Progenitor cell of endocrine pancreas (in vitro differentiated cells): Measurements from ENCODE around the gene POGLUT2. TPM values are rescaled to one million over a fixed set of nuclear protein-coding genes. Genes with fewer than 3 reads are reported as not detected.

Experiments
- DNase-seq: peaks from one replicate; pipeline ENCODE4 v3.0.0; 2021; ENCODE audit warnings: low spot score; ENCODE audit not compliant: unreplicated experiment
- H3K27ac Mint-ChIP-seq: 2 replicates; pipeline ENCODE4 v1.8.0; 2021; ENCODE audit warnings: mild to moderate bottlenecking, moderate library complexity, mixed read lengths
- H3K27me3 Mint-ChIP-seq: 2 replicates; pipeline ENCODE4 v1.8.0; 2021; ENCODE audit warnings: mixed read lengths
- H3K36me3 Mint-ChIP-seq: 2 replicates; pipeline ENCODE4 v1.8.0; 2022; ENCODE audit warnings: mixed read lengths; ENCODE audit not compliant: insufficient read depth
- H3K4me1 Mint-ChIP-seq: 2 replicates; pipeline ENCODE4 v1.8.0; 2021; ENCODE audit warnings: low read depth, mixed read lengths
- H3K4me3 Mint-ChIP-seq: 2 replicates; pipeline ENCODE4 v1.8.0; 2021; ENCODE audit warnings: low read depth, mild to moderate bottlenecking, moderate library complexity, mixed read lengths
- H3K9me3 Mint-ChIP-seq: 2 replicates; pipeline ENCODE4 v1.8.0; 2021; ENCODE audit warnings: low read depth, mixed read lengths
- CTCF ChIP-seq: fragments of 200-600 bp; sonication (generic); IDR thresholded peaks from one replicate; pipeline ENCODE4 v1.5.0; 2021; ENCODE audit warnings: antibody characterized with exemption, mild to moderate bottlenecking; ENCODE audit not compliant: unreplicated experiment
- total RNA-seq: library from RNA; stranded (reverse); gene quantifications from 2 replicates; pipeline ENCODE4 v1.2.1, GENCODE V29; 2021

Gene POGLUT2
- total RNA-seq, 1 donor from 2014 or later, result 20.2 TPM

GRCh38 chr13:102805680-102806079 lies 6.9 kb upstream of the POGLUT2 start:
- peaks cover 3% of the 10 kb centered on the region for H3K4me1 Mint-ChIP-seq
- no peaks in the 10 kb centered on the region for H3K27me3 Mint-ChIP-seq
- H3K27ac Mint-ChIP-seq, result no peak overlapping the region
- H3K9me3 Mint-ChIP-seq, result peaks cover 7% of the 10 kb centered on the region
- peaks cover 15% of the 10 kb centered on the region for H3K36me3 Mint-ChIP-seq
- no peak for TF ChIP-seq CTCF
- no peak overlapping the region for H3K4me3 Mint-ChIP-seq
- no peak for DNase-seq

GRCh38 chr13:102800145-102801041 lies 1.6 kb upstream of the POGLUT2 start:
- Mint-ChIP-seq H3K27me3 (no peaks in the 10 kb centered on the region), H3K27ac (peak overlapping the region; percentile 67), H3K36me3 (peaks cover 2% of the 10 kb centered on the region), H3K4me3 (peak overlapping the region; percentile 86), H3K4me1 (peaks cover 3% of the 10 kb centered on the region), H3K9me3 (no peaks in the 10 kb centered on the region)
- DNase-seq, result peak; percentile 84
- TF ChIP-seq CTCF, result peak; percentile 77

- Mint-ChIP-seq H3K27ac (peak overlapping the region; percentile 24), H3K4me1 (peaks cover 3% of the 10 kb centered on the region), H3K27me3 (no peaks in the 10 kb centered on the region), H3K9me3 (no peaks in the 10 kb centered on the region), H3K36me3 (peaks cover 2% of the 10 kb centered on the region), H3K4me3 (peak overlapping the region; percentile 86)
- no peak for TF ChIP-seq CTCF
- DNase-seq, result peak; percentile 26
Measured at GRCh38 chr13:102799426-102800144, 809 bp upstream of the POGLUT2 start.

GRCh38 chr13:102793611-102794355 lies 5.0 kb downstream of the POGLUT2 start:
- no peaks in the 10 kb centered on the region for H3K27me3 Mint-ChIP-seq
- H3K4me3 Mint-ChIP-seq, result no peak overlapping the region
- H3K9me3 Mint-ChIP-seq, result no peaks in the 10 kb centered on the region
- no peak overlapping the region for H3K27ac Mint-ChIP-seq
- DNase-seq, result no peak
- no peak for TF ChIP-seq CTCF
- no peaks in the 10 kb centered on the region for H3K4me1 Mint-ChIP-seq
- H3K36me3 Mint-ChIP-seq, result peaks cover 7% of the 10 kb centered on the region

GRCh38 chr13:102792396-102792795 lies 6.4 kb downstream of the POGLUT2 start:
- DNase-seq, result no peak
- no peaks in the 10 kb centered on the region for H3K4me1 Mint-ChIP-seq
- H3K36me3 Mint-ChIP-seq, result peaks cover 9% of the 10 kb centered on the region
- no peak overlapping the region for H3K4me3 Mint-ChIP-seq
- no peak for TF ChIP-seq CTCF
- no peaks in the 10 kb centered on the region for H3K9me3 Mint-ChIP-seq
- H3K27ac Mint-ChIP-seq, result no peak overlapping the region
- no peaks in the 10 kb centered on the region for H3K27me3 Mint-ChIP-seq
